ENCODE data around the gene PARPBP. TPM values are rescaled to one million over a fixed set of nuclear protein-coding genes. Genes with fewer than 3 reads are reported as not detected.

The PARPBP gene
- total RNA-seq, 1 donor from 2014 or later: 0.64 TPM

DNA sequence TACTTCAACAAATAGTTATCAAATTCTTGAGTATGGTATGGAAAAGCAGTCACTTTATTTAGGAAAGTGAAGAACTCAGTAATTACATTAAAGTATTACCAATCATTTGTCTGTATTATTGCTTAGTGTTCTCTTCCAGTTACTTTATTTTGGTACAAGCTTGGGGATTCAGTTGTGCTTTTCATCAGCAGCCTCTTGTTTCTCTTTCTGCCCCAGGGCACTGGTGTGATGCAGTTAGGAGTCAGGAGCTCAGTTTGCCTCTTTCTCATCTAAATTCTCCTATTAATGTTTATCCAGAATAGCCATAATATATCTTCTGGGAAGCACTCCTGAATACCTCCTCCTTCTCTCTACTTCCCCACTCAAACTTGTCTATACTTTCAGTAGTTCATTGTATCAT, 52.0 kb downstream of the PARPBP start:
- DNase-seq (ENCODE audit: low spot score in 2 of 2): no peak
- H3K27me3 ChIP-seq: no peaks in the 10 kb centered on the region
- H3K4me1 ChIP-seq: peaks cover 0 to 3% of the 10 kb centered on the region in 2 donors
- no peak overlapping the region for H3K27ac ChIP-seq
- TF ChIP-seq, protein P1, sequence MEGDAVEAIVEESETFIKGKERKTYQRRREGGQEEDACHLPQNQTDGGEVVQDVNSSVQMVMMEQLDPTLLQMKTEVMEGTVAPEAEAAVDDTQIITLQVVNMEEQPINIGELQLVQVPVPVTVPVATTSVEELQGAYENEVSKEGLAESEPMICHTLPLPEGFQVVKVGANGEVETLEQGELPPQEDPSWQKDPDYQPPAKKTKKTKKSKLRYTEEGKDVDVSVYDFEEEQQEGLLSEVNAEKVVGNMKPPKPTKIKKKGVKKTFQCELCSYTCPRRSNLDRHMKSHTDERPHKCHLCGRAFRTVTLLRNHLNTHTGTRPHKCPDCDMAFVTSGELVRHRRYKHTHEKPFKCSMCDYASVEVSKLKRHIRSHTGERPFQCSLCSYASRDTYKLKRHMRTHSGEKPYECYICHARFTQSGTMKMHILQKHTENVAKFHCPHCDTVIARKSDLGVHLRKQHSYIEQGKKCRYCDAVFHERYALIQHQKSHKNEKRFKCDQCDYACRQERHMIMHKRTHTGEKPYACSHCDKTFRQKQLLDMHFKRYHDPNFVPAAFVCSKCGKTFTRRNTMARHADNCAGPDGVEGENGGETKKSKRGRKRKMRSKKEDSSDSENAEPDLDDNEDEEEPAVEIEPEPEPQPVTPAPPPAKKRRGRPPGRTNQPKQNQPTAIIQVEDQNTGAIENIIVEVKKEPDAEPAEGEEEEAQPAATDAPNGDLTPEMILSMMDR (IDR thresholded peaks at IDR 0.05): no peak
- H3K36me3 ChIP-seq: no peaks in the 10 kb centered on the region
- intact Hi-C loops (cut with DNase I): loop anchor here (10.0 kb wide), 1 partner anchor 313 kb away; the partner anchor contains the start of gene IGF1
- no peak overlapping the region for H3K4me3 ChIP-seq
- no peaks in the 10 kb centered on the region for H3K9me3 ChIP-seq

GRCh38 chr12:102172436-102172835, 52.5 kb downstream of the PARPBP start:
- Histone ChIP-seq H3K27me3 (no peaks in the 10 kb centered on the region), H3K4me3 (no peak overlapping the region), H3K4me1 (peaks cover 0 to 3% of the 10 kb centered on the region in 2 donors), H3K27ac (no peak overlapping the region), H3K36me3 (no peaks in the 10 kb centered on the region), H3K9me3 (no peaks in the 10 kb centered on the region)
- intact Hi-C loops (cut with DNase I): loop anchor here (10.0 kb wide), 1 partner anchor 312 kb away; the partner anchor contains the start of gene IGF1
- TF ChIP-seq, protein P1 (IDR thresholded peaks at IDR 0.05): no peak
- DNase-seq (ENCODE audit: low spot score in 2 of 2): no peak

- peaks cover 0 to 3% of the 10 kb centered on the region in 2 donors for H3K4me1 ChIP-seq
- no peaks in the 10 kb centered on the region for H3K27me3 ChIP-seq
- no peak overlapping the region for H3K27ac ChIP-seq
- TF ChIP-seq, protein P1 (IDR thresholded peaks at IDR 0.05): no peak
- no peaks in the 10 kb centered on the region for H3K9me3 ChIP-seq
- no peaks in the 10 kb centered on the region for H3K36me3 ChIP-seq
- no peak overlapping the region for H3K4me3 ChIP-seq
- intact Hi-C loops (cut with DNase I): loop anchor here (10.0 kb wide), 1 partner anchor 311 kb away; the partner anchor contains the start of gene IGF1
- no peak for DNase-seq (ENCODE audit: low spot score in 2 of 2)
Observed at GRCh38 chr12:102174117-102174516, 54.1 kb downstream of the PARPBP start.

DNA sequence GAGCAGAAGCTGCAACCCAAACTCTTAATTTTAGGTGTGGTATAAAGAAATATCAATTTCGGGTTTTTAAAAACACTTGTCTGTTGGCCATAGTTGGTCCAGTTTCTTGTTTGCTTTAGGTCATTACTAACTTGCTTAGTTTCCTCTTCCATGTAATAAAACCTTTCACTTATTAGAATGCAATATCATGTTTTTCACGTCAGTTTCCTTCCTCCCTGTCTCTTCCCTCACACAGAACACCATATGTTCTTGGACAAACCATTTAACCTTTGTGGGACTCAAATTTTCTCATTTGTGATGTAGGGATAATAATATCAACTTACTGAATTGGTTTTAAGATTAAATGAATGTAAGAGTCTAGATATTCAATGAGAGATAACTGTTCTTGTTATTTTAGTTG, 54.8 kb downstream of the PARPBP start:
- no peak overlapping the region for H3K4me3 ChIP-seq
- no peak for DNase-seq (ENCODE audit: low spot score in 2 of 2)
- no peak overlapping the region for H3K27ac ChIP-seq
- no peaks in the 10 kb centered on the region for H3K27me3 ChIP-seq
- intact Hi-C loops (cut with DNase I): loop anchor here (10.0 kb wide), 1 partner anchor 310 kb away; the partner anchor contains the start of gene IGF1
- TF ChIP-seq, protein P1 (IDR thresholded peaks at IDR 0.05): no peak
- no peaks in the 10 kb centered on the region for H3K36me3 ChIP-seq
- H3K9me3 ChIP-seq: no peaks in the 10 kb centered on the region
- peaks cover 0 to 3% of the 10 kb centered on the region in 2 donors for H3K4me1 ChIP-seq

DNA sequence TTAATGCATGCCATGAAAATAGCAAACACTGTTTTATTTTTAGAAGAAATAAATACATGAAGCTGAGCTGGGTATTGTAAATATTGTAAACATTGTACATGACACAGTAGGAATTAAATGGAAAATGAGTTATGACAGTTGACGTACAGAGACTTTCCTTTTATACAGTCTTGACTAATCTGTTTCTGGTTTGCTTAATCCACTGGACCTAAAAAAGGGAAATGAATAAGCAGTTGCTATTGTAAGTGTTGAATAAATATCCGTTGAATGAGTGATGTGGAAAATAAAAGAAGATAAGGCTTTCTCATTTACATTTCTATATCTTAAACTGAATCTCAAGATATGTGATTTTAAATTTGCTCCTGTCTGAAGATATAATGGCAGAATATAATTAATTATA, 62.7 kb downstream of the PARPBP start:
- no peak for DNase-seq (ENCODE audit: low spot score in 2 of 2)

More for the DNA sequence above, 62.7 kb downstream of the PARPBP start:
- no peak overlapping the region for H3K27ac ChIP-seq
- no peaks in the 10 kb centered on the region for H3K9me3 ChIP-seq
- intact Hi-C loops (cut with DNase I): no loop called here
- no peak overlapping the region for H3K4me3 ChIP-seq
- no peaks in the 10 kb centered on the region for H3K36me3 ChIP-seq
- no peaks in the 10 kb centered on the region for H3K4me1 ChIP-seq
- no peaks in the 10 kb centered on the region for H3K27me3 ChIP-seq
- TF ChIP-seq, protein P1 (IDR thresholded peaks at IDR 0.05): no peak
